HG03342 (cell line): ENCODE measurements around the gene TMEM185A.
A peak's percentile ranks its signal among the peaks of the same experiment; 100 is the strongest.
"Not testable (repeated sequence)": the region's sequence is repeated elsewhere in the genome, so short reads cannot be mapped to it uniquely, and the experiment has no call there.

Source experiments
- ATAC-seq: cut with Tn5 transposase; IDR thresholded peaks from one replicate; pipeline ENCODE4 v1.9.1; 2021; ENCODE audit warnings: mild to moderate bottlenecking, moderate library complexity; ENCODE audit not compliant: unreplicated experiment

TMEM185A gene

DNA sequence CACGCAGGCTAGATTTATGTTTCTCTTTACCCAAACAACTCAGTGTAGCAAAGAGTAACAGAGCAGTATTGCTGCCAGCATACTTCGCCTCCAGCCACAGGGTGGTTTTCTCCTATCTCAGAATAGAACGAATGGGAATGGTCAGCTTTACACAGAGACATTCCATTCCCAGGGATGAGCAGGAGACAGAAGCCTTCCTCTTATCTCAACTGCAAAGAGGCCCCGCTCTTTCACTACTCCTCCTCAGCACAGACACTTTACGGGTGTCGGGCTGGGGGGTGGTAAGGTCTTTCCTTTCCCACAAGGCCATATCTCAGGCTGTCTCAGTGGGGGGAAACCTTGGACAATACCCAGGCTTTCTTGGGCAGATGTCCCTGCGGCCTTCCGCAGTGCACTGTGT lies 4.8 kb downstream of the TMEM185A start:
- ATAC-seq = not testable (repeated sequence)

DNA sequence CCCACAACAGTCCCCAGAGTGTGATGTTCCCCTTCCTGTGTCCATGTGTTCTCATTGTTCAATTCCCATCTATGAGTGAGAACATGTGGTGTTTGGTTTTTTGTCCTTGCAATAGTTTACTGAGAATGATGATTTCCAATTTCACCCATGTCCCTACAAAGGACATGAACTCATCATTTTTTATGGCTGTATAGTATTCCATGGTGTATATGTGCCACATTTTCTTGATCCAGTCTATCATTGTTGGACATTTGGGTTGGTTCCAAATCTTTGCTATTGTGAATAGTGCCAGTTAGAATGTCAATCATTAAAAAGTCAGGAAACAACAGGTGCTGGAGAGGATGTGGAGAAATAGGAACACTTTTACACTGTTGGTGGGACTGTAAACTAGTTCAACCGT lies 11.9 kb downstream of the TMEM185A start:
- ATAC-seq = not testable (repeated sequence)

GRCh38 chrX:149618871-149619270 lies 12.7 kb downstream of the TMEM185A start:
- no peak for ATAC-seq

GRCh38 chrX:149611623-149612175 lies 19.9 kb downstream of the TMEM185A start:
- ATAC-seq = no peak

DNA sequence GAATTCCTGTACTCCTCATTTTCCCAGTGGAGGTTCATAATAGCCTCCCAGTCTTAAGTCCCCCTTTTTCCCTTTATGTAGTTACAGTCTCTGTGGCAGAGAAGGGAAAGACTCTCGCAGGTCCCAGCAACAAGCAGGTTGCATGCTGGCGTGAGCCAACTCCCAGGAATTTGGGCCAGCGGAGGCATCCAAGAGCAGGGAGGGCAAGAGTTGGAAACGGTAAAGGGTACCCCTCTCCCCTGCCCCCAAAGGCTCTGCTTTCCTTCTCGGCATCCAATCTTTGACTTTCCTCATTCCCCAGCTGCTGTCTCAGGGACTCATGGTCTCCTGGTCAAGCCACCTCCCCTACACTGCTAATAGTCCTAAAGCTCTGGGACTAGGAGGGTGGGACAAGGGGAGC lies 21.1 kb downstream of the TMEM185A start:
- ATAC-seq = no peak

GRCh38 chrX:149607699-149608098 lies 23.9 kb downstream of the TMEM185A start:
- ATAC-seq = no peak

GRCh38 chrX:149605248-149605885 lies 26.2 kb downstream of the TMEM185A start:
- not testable (repeated sequence) for ATAC-seq

DNA sequence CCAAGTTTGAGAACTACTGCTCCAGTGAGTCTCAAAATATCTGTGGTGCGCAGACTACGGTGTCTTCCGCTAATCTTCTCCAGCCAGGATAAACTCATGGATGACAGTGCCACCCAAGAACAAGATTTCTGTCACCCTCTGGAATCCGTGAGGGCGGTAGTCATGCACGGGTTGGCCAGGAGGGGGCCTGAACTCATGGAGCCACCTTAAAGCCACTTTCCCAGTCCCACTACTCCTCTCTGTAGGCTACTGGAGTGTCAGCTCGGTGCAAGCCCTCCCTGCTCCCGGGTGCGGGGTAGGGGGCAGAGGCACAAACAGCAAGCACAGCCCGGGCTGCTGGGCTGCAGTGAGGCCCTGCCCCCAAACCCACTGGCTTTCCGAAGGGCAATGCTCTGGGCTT lies 33.0 kb downstream of the TMEM185A start:
- not testable (repeated sequence) for ATAC-seq

DNA sequence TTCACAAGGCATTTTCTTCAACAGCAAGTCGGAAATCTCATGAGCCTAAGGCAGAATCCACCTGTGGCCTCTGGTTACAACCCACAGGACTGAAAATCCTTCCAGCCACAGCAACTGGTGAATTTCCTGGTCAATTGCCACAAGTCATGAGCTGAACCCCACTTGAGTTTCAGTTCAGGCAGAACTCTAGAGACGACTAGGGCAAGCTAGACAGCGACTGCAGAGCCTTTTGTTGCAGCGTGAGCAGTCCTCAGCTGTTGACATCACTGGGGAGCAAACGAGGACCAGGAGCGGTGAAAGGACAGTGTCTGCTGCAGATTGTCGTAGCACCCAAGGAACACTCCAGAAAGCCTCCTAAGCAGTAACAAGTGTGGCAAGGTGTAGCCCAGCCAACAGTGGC lies 35.6 kb downstream of the TMEM185A start:
- ATAC-seq = not testable (repeated sequence)

GRCh38 chrX:149595214-149595613 lies 36.4 kb downstream of the TMEM185A start, which contains the start of gene HSFX2:
HSFX2 (minus strand) TSS chrX:149595314; CDS start chrX:149594700, 614 bp downstream.
- not testable (repeated sequence) for ATAC-seq

GRCh38 chrX:149590993-149591392 lies 40.6 kb downstream of the TMEM185A start:
- not testable (repeated sequence) for ATAC-seq

- not testable (repeated sequence) for ATAC-seq
Observed at GRCh38 chrX:149587359-149587758, 44.2 kb downstream of the TMEM185A start, which contains the start of gene MAGEA9B. MAGEA9B (minus strand) TSS chrX:149587459; CDS start chrX:149583179, 4,280 bp downstream.

GRCh38 chrX:149585631-149586030 lies 46.0 kb downstream of the TMEM185A start:
- ATAC-seq = not testable (repeated sequence)

- ATAC-seq = peak; percentile 100
Observed at GRCh38 chrX:149573456-149573855, 58.1 kb downstream of the TMEM185A start.

- ATAC-seq = no peak
Observed at GRCh38 chrX:149572743-149573142, 58.8 kb downstream of the TMEM185A start.

DNA sequence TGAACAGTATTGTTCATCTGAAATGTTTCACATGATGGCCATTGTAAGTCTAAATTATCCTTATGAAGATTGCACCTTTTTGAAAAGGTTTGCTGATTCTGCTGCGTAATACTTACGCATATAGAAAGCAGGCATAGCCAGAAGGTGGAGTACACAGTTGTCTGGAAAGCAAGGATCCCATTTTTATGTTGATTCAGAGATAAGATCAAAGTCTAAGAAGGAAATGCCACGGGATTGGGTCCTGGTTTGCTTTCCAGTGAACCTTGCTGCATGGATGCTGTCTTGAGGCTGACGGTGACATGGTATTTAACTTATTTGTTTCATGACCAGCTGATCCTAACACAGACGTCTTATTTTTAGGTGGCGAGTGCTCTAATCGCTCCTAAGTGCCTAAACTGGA lies 59.8 kb downstream of the TMEM185A start:
- no peak for ATAC-seq

GRCh38 chrX:149570668-149571067 lies 60.9 kb downstream of the TMEM185A start:
- no peak for ATAC-seq

DNA sequence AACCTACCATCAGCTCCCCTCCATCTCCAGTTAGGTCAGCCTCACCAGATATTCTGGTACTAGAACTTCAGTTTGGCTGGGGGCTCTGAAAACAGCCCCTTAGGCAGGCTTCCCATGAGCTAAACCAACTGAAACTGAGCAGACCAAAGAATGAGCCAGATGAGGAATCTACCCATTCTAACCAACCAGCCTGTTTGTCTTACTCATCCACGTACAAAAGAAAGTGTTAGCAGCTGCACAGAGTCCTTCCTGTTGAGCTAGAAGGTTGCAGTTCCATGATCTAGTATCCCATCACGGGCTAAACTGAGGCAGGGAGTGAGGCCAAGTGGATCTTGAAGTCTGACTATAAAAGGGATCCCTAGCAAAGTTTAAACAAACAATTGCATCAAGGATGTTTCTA lies 61.8 kb downstream of the TMEM185A start:
- ATAC-seq = no peak

DNA sequence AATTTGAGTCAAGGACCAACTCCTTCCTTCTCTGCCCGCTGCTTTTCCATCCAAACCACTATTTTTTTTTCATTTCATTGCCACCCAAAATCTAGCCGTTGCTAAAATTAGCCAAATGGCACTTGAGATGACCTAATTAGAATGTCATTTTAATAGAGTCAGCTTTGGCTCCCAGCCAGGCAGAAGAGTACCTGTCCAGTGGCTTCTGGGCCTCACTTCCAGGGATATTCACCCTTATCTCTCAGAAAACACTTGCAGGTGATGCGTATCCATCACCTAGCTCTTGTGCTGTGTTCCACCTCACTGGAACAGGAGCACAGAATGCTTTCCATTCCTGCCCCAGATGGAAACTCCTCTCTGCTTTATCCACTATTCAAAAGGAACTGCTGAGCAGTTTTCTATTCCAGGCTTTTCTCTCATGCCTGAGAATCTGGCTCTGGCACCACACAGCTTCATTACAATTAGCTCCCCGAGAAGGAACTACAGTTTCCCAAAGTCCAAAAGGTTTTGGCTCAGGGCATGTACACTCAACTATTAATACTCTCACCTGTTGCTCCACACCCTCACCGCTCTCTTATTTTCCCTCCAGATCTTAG lies 62.8 kb downstream of the TMEM185A start:
- ATAC-seq = no peak

DNA sequence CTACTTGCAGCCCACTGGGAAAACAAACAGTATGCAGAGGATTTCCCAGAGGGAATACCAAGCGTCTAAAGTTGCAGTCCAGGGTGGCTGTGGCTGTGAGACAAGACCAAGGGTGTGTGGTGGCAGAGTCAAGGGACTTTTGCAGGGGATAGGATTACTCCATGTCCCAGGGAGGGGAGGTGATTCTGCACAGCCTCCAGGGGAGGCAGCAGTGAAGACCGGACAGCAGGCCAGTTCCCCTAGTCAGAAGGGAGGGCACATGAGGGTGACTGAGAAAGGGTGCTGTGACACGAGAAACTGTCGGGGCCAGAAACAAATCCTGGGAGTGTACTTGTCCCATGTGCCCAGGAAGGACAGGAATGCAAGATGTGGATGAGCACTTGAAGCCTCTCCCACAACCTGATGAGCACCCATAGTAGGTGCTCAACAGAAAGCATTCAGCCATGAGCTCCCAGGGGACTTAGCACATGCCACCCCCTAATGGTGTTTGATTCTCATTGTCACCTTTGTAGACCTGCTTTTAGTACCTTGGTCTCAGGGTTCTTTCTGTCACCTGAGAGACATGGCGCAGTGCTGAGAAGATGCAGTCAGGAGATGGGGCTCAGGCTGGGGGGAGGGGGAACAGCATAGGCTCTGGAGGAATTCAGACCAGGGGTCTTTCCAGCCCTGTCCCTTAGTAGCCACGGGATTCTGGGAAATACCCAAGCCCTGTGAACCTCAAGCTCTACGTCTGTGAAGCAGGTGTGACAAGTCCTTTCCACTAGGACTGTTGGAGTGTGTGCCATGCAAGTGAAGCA lies 63.8 kb downstream of the TMEM185A start:
- ATAC-seq = no peak

- no peak for ATAC-seq
Observed at GRCh38 chrX:149563359-149563758, 68.2 kb downstream of the TMEM185A start.
